Activated CD4-positive, alpha-beta memory T cell treated with anti-CD3 and anti-CD28 coated beads, Interleukin-2, amount 10 ng/mL, durations not matched to agents 7 days and 5 days (primary cell): ENCODE results near the gene B4GALT6. TPM values are rescaled to one million over a fixed set of nuclear protein-coding genes. Genes with fewer than 3 reads are reported as not detected.
"Not testable (repeated sequence)": the region's sequence is repeated elsewhere in the genome, so short reads cannot be mapped to it uniquely, and the experiment has no call there.

Experiments used
- CTCF ChIA-PET: fragments of 350-600 bp; sonication (Branson Sonifier 250); formaldehyde crosslinking; loops from one replicate; lab custom pipeline; 2021; ENCODE audit warnings: antibody characterized with exemption, inconsistent platforms; lab: Charles Lee
- POLR2A ChIA-PET: fragments of 350-600 bp; sonication (Branson Sonifier 250); formaldehyde crosslinking; loops from one replicate; lab custom pipeline; 2021; ENCODE audit warnings: antibody characterized with exemption; lab: Charles Lee
- DNase-seq: peaks from one replicate; pipeline ENCODE4 v3.0.0-alpha.2; 2020
- H3K27ac Mint-ChIP-seq: one replicate; pipeline ENCODE4 v1.8.0; 2021; ENCODE audit warnings: mild to moderate bottlenecking, mixed read lengths
- H3K27me3 Mint-ChIP-seq: one replicate; pipeline ENCODE4 v1.8.0; 2021; ENCODE audit warnings: mixed read lengths
- H3K36me3 Mint-ChIP-seq: one replicate; pipeline ENCODE4 v1.8.0; 2021; ENCODE audit warnings: low read depth, mixed read lengths
- H3K4me1 Mint-ChIP-seq: one replicate; pipeline ENCODE4 v1.8.0; 2021; ENCODE audit warnings: mixed read lengths
- H3K4me3 Mint-ChIP-seq: one replicate; pipeline ENCODE4 v1.8.0; 2021; ENCODE audit warnings: mild to moderate bottlenecking, mixed read lengths
- H3K9me3 Mint-ChIP-seq: one replicate; pipeline ENCODE4 v1.8.0; 2021; ENCODE audit warnings: mixed read lengths
- total RNA-seq, 2 experiments: library from RNA; stranded (reverse); gene quantifications; one replicate each; pipeline ENCODE4 v1.2.3, GENCODE V29; 2021

The B4GALT6 gene, protein sequence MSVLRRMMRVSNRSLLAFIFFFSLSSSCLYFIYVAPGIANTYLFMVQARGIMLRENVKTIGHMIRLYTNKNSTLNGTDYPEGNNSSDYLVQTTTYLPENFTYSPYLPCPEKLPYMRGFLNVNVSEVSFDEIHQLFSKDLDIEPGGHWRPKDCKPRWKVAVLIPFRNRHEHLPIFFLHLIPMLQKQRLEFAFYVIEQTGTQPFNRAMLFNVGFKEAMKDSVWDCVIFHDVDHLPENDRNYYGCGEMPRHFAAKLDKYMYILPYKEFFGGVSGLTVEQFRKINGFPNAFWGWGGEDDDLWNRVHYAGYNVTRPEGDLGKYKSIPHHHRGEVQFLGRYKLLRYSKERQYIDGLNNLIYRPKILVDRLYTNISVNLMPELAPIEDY
- 1 to 10 TPM in 1 of 2 experiments, under 1 TPM in 1; 0.91 to 1.2 TPM for total RNA-seq

DNA sequence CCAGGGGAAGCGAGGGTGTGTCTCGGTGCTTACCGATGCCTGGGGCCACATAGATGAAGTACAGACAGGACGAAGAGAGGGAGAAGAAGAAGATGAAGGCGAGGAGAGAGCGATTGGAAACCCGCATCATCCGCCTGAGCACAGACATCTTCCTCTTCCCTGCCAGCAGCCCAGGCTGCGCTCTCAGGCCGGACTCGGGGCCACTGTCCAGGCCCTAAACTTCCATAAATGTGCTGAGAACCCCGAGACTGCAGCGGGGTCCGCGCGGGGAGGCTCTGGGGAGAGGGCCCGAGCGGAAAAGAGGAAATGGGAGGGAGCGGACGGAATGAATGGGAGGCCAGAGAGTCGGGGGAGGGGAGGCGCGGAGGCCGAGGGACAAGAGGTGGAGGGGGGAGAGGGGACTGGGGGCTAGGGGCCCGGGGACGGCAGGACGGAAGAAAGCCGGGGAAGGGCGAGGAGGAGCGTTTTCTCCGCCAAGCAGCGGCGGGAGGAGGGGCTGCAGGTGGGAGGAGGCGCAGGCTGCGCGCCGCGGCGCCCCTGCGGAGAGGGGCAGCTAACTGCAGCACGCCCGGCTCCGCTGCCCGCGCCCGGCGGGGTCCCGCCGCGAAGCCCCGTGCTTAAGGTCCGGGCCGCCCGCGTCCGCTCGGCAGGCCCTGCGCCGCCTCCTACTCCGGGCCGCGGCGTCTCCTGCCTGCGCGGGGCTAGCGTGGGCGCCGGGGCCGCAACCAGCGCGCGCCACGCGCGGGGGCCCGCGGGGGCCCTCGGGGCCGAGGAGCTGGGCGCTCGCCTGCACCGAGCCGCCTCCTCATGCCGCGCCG lies at the start of gene B4GALT6:
Gene B4GALT6 (minus strand): TSS at position 303 of the 818 bp plus-strand sequence. CDS start 155 bp downstream, at position 148.
- peaks cover 53% of the 10 kb centered on the region for H3K27me3 Mint-ChIP-seq
- H3K9me3 Mint-ChIP-seq: no peaks in the 10 kb centered on the region
- ChIA-PET CTCF (no interaction called here), POLR2A (interaction anchor here (1.2 to 1.6 kb wide), 2 partner anchors 11 to 26 kb away, joined by 3 read pairs; no protein-coding TSS in a partner anchor)
- peaks cover 14% of the 10 kb centered on the region for H3K4me1 Mint-ChIP-seq
- DNase-seq: peak; percentile 23
- no peak within 1 kb of the TSS for H3K27ac Mint-ChIP-seq
- H3K36me3 Mint-ChIP-seq: no peaks in the 10 kb centered on the region
- peak within 1 kb of the TSS; percentile 72 for H3K4me3 Mint-ChIP-seq

GRCh38 chr18:31731628-31732027 lies 47.2 kb upstream of the B4GALT6 start:
- Mint-ChIP-seq H3K27me3 (peaks cover 26% of the 10 kb centered on the region), H3K27ac (no peak overlapping the region), H3K4me3 (no peak overlapping the region), H3K4me1 (no peaks in the 10 kb centered on the region), H3K36me3 (no peaks in the 10 kb centered on the region), H3K9me3 (no peaks in the 10 kb centered on the region)
- no peak for DNase-seq
- ChIA-PET CTCF (no interaction called here), POLR2A (no interaction called here)

DNA sequence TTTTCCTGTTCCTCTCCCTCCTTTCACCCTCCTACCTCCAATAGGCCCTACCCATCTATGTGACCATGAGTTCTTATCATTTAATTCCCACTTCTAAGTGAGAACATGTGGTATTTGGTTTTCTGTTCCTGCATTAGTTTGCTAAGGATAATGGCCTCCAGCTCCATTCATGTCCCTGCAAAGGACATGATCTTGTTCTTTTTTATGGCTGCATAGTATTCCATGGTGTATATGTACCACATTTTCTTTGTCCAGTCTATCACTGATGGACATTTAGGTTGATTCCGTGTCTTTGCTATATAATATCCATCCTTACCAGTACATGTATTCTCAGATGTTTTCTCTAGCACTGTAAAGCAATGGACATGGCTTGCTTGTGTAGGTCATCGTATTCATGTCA lies 44.8 kb upstream of the B4GALT6 start:
- DNase-seq, H3K4me1 Mint-ChIP-seq, CTCF ChIA-PET, POLR2A ChIA-PET, H3K27ac Mint-ChIP-seq, H3K9me3 Mint-ChIP-seq, H3K36me3 Mint-ChIP-seq, H3K4me3 Mint-ChIP-seq: not testable (repeated sequence)
- peaks cover 40% of the 10 kb centered on the region for H3K27me3 Mint-ChIP-seq

DNA sequence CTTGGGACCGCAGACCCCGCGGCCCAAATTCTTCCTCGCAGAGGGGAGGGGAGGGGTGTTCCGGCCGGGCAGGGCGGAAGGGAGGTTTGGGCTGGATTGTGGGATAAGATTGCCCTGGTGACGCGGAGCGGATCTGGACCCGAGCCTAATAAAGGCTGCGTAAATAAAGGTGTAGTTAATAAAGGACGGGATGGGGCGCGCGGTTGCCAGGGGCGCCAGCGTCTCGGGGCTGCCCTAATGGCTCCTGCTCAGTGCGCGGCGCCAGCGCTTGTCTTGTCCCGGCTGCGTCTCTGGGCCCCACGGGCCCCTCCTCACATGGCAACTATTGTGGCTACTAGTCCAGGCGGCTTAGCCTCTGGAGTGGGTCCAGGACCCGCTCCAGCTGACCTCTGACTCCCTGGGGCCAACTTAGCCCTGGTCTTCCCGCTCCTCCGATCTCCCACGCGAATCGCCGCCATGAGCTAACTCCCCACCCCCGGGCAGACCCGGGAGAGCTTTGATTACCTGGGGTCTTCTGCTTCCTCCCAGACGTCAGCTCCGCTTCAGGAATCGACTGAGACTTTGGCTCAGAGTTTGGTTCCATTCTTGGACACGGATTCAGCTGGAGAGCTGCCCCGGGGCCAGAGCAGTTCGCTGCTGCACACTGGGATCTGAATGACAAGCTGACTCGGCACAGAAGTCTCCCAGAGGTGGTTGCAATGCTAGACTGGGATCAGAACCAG lies 39.8 kb upstream of the B4GALT6 start:
- POLR2A ChIA-PET: interaction anchor here (1.2 kb wide), 1 partner anchor 13 kb away, joined by 3 read pairs; no protein-coding TSS in a partner anchor
- H3K36me3 Mint-ChIP-seq: no peaks in the 10 kb centered on the region

DNA sequence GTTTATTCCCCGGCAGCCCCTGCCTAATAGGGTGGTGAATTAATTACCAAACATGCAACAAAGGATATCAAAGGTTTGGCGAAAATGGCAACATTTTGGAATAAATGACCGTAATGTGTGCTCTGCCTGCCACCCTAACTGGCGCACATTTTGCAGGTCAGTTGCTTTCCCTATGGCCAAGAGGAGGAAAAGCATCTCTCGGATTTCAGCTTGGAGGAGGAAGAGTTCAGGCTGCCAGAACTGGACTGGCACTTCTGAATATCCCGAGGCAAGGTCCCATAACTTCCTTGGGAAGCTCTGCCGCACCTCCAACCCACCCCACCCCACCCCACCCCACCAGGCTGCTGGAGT lies 39.2 kb upstream of the B4GALT6 start:
- DNase-seq: no peak
- no peak overlapping the region for H3K4me3 Mint-ChIP-seq
- H3K9me3 Mint-ChIP-seq: peaks cover 2% of the 10 kb centered on the region
- no peaks in the 10 kb centered on the region for H3K4me1 Mint-ChIP-seq
- no peaks in the 10 kb centered on the region for H3K36me3 Mint-ChIP-seq
- no peak overlapping the region for H3K27ac Mint-ChIP-seq
- H3K27me3 Mint-ChIP-seq: peaks cover 29% of the 10 kb centered on the region
- POLR2A ChIA-PET: no interaction called here
- CTCF ChIA-PET: interaction anchor here (1.3 to 4.5 kb wide), 5 partner anchors 13 to 171 kb away, joined by 3 to 51 read pairs (median 8); no protein-coding TSS in a partner anchor

More for the DNA sequence above, 39.8 kb upstream of the B4GALT6 start:
- H3K4me3 Mint-ChIP-seq: peak overlapping the region; percentile 48
- no peak overlapping the region for H3K27ac Mint-ChIP-seq
- H3K9me3 Mint-ChIP-seq: peaks cover under 1% of the 10 kb centered on the region
- no peak for DNase-seq
- CTCF ChIA-PET: interaction anchor here (0.6 to 4.5 kb wide), 6 partner anchors 13 to 300 kb away, joined by 3 to 51 read pairs (median 6); no protein-coding TSS in a partner anchor
- peaks cover 29% of the 10 kb centered on the region for H3K27me3 Mint-ChIP-seq
- H3K4me1 Mint-ChIP-seq: no peaks in the 10 kb centered on the region

GRCh38 chr18:31722369-31722957 lies 38.1 kb upstream of the B4GALT6 start:
- no peak overlapping the region for H3K4me3 Mint-ChIP-seq
- H3K9me3 Mint-ChIP-seq: peaks cover 2% of the 10 kb centered on the region
- H3K27ac Mint-ChIP-seq: no peak overlapping the region
- ChIA-PET POLR2A (no interaction called here), CTCF (interaction anchor here (0.6 to 4.5 kb wide), 16 partner anchors 8 to 467 kb away, joined by 3 to 51 read pairs (median 4); partner anchors contain the start of gene MEP1B)
- H3K36me3 Mint-ChIP-seq: no peaks in the 10 kb centered on the region
- DNase-seq: peak; percentile 79
- H3K4me1 Mint-ChIP-seq: no peaks in the 10 kb centered on the region
- H3K27me3 Mint-ChIP-seq: peaks cover 29% of the 10 kb centered on the region

- H3K27me3 Mint-ChIP-seq: peaks cover 29% of the 10 kb centered on the region
- CTCF ChIA-PET: interaction anchor here (1.0 to 4.5 kb wide), 9 partner anchors 16 to 236 kb away, joined by 3 to 51 read pairs (median 6); no protein-coding TSS in a partner anchor
- no peak overlapping the region for H3K27ac Mint-ChIP-seq
- no peak for DNase-seq
- no peak overlapping the region for H3K4me3 Mint-ChIP-seq
- H3K4me1 Mint-ChIP-seq: no peaks in the 10 kb centered on the region
- H3K36me3 Mint-ChIP-seq: no peaks in the 10 kb centered on the region
- peaks cover 2% of the 10 kb centered on the region for H3K9me3 Mint-ChIP-seq
- POLR2A ChIA-PET: no interaction called here
Measured at GRCh38 chr18:31721601-31722000, 37.2 kb upstream of the B4GALT6 start.

DNA sequence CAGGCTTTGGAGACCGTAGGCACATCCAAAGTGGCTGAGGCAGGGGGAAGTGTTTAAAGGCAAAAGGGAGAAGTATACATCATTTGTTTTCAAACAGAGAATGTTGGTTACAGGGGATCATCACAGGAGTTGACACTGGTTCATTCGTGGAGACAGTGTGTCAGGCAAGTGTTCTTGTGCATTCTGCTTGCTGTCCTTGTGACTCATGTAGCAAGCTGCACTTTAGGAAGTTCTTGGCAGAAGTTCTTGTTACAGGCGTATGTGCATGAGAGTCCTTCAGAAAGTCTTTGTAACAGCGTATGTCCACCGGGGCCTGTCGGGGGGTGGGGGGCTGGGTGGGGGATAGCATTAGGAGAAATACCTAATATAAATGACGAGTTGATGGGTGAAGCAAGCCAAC lies 36.5 kb upstream of the B4GALT6 start:
- Mint-ChIP-seq H3K9me3 (peaks cover 2% of the 10 kb centered on the region), H3K27ac (no peak overlapping the region), H3K36me3 (no peaks in the 10 kb centered on the region), H3K27me3 (peaks cover 28% of the 10 kb centered on the region), H3K4me3 (no peak overlapping the region), H3K4me1 (no peaks in the 10 kb centered on the region)
- ChIA-PET POLR2A (no interaction called here), CTCF (interaction anchor here (1.8 kb wide), 1 partner anchor 165 kb away, joined by 5 read pairs; no protein-coding TSS in a partner anchor)
- no peak for DNase-seq

DNA sequence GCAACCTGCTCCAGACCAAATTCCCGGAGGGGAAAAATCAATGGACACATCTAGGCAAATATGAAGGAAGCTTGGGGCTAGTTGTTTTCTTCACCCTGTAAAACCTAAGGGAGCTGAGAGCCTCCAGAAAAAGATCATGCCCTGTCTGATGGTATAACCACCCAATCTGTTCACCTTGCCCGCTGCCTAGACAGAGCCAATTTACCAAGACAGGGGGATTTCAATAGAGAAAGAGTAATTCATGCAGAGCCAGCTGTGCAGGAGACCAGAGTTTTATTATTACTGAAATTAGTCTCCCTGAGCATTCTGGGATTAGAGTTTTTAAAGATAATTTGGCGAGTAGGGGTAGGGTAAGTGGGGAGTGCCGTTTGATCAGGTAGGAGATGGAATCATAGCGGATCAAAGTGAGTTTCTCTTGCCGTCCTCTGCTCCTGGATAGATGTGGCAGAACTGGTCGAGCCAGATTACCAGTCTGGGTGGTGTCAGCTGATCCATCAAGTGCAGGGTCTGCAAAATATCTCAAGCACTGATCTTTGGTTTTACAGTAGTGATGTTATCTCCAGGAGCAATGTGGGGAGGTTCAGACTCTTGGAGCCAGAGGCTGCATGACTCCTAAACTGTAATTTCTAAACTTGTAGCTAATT lies 35.1 kb upstream of the B4GALT6 start:
- no peak overlapping the region for H3K4me3 Mint-ChIP-seq
- no peaks in the 10 kb centered on the region for H3K4me1 Mint-ChIP-seq
- H3K27ac Mint-ChIP-seq: no peak overlapping the region
- H3K9me3 Mint-ChIP-seq: peaks cover 2% of the 10 kb centered on the region
- no peak for DNase-seq
- peaks cover 16% of the 10 kb centered on the region for H3K27me3 Mint-ChIP-seq
- no peaks in the 10 kb centered on the region for H3K36me3 Mint-ChIP-seq
- ChIA-PET CTCF (interaction anchor here (1.8 kb wide), 1 partner anchor 163 kb away, joined by 5 read pairs; no protein-coding TSS in a partner anchor), POLR2A (no interaction called here)

DNA sequence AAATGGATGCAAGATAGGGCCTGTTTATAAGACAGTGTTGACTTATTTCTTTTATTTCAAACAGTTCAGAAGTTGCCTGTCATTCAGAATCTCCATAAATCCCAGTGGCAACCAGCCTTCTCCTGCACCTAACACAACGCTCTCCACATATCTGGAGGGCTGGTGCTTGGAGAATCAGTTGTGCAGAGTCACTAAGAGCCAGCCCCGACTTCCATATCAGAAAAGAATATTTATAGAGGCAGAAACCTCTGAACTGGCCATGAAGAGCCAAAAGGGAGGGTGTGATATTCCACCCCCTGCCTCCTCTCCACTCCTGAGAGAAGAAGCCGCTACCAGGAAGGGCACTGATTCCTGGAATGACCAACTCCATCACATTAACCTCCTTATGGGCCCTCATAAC lies 34.0 kb upstream of the B4GALT6 start:
- no peaks in the 10 kb centered on the region for H3K36me3 Mint-ChIP-seq
- H3K4me1 Mint-ChIP-seq: no peaks in the 10 kb centered on the region
- no peak for DNase-seq
- H3K27me3 Mint-ChIP-seq: peaks cover 7% of the 10 kb centered on the region
- no peak overlapping the region for H3K27ac Mint-ChIP-seq
- H3K9me3 Mint-ChIP-seq: peaks cover 2% of the 10 kb centered on the region
- ChIA-PET CTCF (no interaction called here), POLR2A (no interaction called here)
- no peak overlapping the region for H3K4me3 Mint-ChIP-seq

- CTCF ChIA-PET: no interaction called here
- no peaks in the 10 kb centered on the region for H3K4me1 Mint-ChIP-seq
- H3K27me3 Mint-ChIP-seq: no peaks in the 10 kb centered on the region
- no peak for DNase-seq
- H3K9me3 Mint-ChIP-seq: peaks cover 2% of the 10 kb centered on the region
- H3K4me3 Mint-ChIP-seq: no peak overlapping the region
- H3K27ac Mint-ChIP-seq: no peak overlapping the region
- H3K36me3 Mint-ChIP-seq: no peaks in the 10 kb centered on the region
- POLR2A ChIA-PET: no interaction called here
Measured at GRCh38 chr18:31716362-31716761, 32.0 kb upstream of the B4GALT6 start.
